GM12892 (cell line): ENCODE data around the gene NIBAN1.

Source experiments
- POLR2A ChIP-seq: IDR thresholded peaks from 2 replicates; pipeline ENCODE4 v1.6.1; 2011; ENCODE audit warnings: low read depth, low read length, control low read depth
- TAF1 ChIP-seq: IDR thresholded peaks from 2 replicates; pipeline ENCODE4 v1.6.1; 2011; ENCODE audit warnings: low read depth, mild to moderate bottlenecking, control low read depth, low read length, borderline replicate concordance

- TF ChIP-seq POLR2A: no peak
- TF ChIP-seq TAF1: no peak
Measured at GRCh38 chr1:184941410-184941733, 32.9 kb downstream of the NIBAN1 start.
